Activated CD4-positive, alpha-beta T cell treated with anti-CD3 and anti-CD28 coated beads, Interleukin-2, amount 10 ng/mL, durations not matched to agents 24 days and 14 days (primary cell): ENCODE measurements around the gene RNF138. TPM values are rescaled to one million over a fixed set of nuclear protein-coding genes. Genes with fewer than 3 reads are reported as not detected.

Source experiments
- DNase-seq: peaks from one replicate; pipeline ENCODE4 v3.0.0; 2022
- H3K27ac Mint-ChIP-seq: one replicate; pipeline ENCODE4 v1.8.0; 2022; ENCODE audit warnings: mild to moderate bottlenecking, mixed read lengths
- H3K27me3 Mint-ChIP-seq: one replicate; pipeline ENCODE4 v1.8.0; 2022; ENCODE audit warnings: mixed read lengths
- H3K36me3 Mint-ChIP-seq: one replicate; pipeline ENCODE4 v1.8.0; 2022; ENCODE audit warnings: low read depth, mild to moderate bottlenecking, mixed read lengths
- H3K4me1 Mint-ChIP-seq: one replicate; pipeline ENCODE4 v1.8.0; 2021; ENCODE audit warnings: mixed read lengths
- H3K4me3 Mint-ChIP-seq: one replicate; pipeline ENCODE4 v1.8.0; 2022; ENCODE audit warnings: mild to moderate bottlenecking, moderate library complexity, mixed read lengths
- H3K9me3 Mint-ChIP-seq: one replicate; pipeline ENCODE4 v1.8.0; 2021; ENCODE audit warnings: mixed read lengths
- intact Hi-C: fragments of 100-400 bp; cut with micrococcal nuclease; formaldehyde crosslinking; loops from one replicate; pipeline ENCODE4 v1.15.1; 2023
- total RNA-seq: library from RNA; stranded (reverse); gene quantifications from 2 replicates; pipeline ENCODE4 v1.2.3, GENCODE V29; 2022

Gene RNF138
- 81.0 and 103 TPM in 2 replicates for total RNA-seq

DNA sequence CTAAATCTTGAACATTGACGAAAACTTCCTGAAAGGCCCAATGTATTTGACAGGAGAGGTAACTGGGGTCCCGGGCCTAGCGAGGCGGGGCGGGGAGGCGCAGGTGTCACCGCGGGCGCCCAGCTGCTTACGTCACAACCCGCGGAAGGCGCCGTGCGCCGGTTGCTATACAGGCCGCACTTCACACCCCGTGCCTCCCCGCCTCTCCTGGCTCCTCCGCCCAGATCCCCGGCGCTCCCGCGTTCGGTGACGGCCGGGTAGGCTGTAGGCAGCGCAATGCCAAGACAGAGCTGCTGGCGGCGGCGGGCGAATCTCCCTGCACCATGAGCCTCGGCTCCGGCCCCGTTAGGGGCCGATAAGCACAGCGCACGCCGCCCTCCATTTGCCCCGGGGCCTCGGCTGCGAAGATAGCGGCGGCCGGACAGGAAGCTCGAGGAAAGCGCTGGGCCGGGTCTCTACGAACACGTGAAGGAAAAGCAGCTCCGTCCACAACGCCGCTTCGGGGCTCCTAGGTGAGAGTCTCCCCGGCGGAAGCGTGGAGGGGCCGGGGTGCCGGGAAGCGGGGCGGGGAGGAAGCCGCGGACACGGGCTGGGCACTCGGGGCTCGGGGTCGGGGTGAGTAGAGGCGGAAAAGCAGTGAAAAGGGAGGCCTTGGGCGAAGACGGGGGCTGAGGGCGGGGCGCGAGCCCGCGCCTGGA lies at the start of gene RNF138:
TSS of gene RNF138 (plus strand) at position 151 of the 698 bp plus-strand sequence. CDS start 903 bp downstream, outside the sequence.
- Mint-ChIP-seq H3K27ac (peak within 1 kb of the TSS; percentile 97), H3K4me1 (peaks cover 48% of the 10 kb centered on the region), H3K4me3 (peak within 1 kb of the TSS; percentile 91), H3K36me3 (peaks cover 36% of the 10 kb centered on the region), H3K9me3 (no peaks in the 10 kb centered on the region), H3K27me3 (no peaks in the 10 kb centered on the region)
- intact Hi-C loops, result loop anchor here (1.0 to 2.0 kb wide), 5 partner anchors 15 to 434 kb away; partner anchors contain the start of genes RNF125 and TRAPPC8
- peak; percentile 96 for DNase-seq

GRCh38 chr18:32042337-32042736 lies 49.3 kb upstream of the RNF138 start:
- Mint-ChIP-seq H3K27ac (no peak overlapping the region), H3K27me3 (no peaks in the 10 kb centered on the region), H3K9me3 (no peaks in the 10 kb centered on the region), H3K4me3 (no peak overlapping the region), H3K36me3 (peaks cover 60% of the 10 kb centered on the region), H3K4me1 (peaks cover 43% of the 10 kb centered on the region)
- intact Hi-C loops, result no loop called here
- no peak for DNase-seq

DNA sequence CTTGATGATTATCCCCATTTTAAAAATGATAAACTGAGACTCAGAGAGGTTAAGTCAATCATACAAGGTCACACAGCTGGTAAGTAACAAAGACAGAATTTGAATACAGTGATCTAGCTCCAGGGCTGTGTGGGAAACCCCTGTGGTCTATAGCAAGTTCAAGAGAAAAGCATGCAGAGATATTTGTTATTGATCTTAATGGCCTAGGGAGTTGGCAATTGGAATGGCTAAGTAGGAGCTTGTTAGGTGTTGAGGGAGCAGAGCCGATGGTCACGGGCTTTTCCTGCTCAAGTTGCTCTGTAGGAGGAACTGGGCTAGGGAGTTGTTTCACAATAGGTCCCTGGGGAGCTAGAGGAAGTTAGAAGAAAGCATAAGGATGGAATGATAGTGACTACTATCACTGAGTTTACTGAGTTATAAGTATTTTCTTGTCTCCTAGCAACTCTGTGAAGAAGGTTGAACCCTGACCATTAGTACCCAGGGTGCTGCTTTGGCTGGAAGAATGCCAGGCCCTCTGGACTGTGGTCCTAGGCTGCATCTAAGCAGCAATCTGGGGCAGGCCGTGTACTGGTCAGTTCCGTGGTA lies 43.1 kb upstream of the RNF138 start:
- Mint-ChIP-seq H3K27me3 (no peaks in the 10 kb centered on the region), H3K4me1 (peaks cover 38% of the 10 kb centered on the region), H3K9me3 (no peaks in the 10 kb centered on the region), H3K36me3 (peaks cover 51% of the 10 kb centered on the region), H3K27ac (peak overlapping the region; percentile 95), H3K4me3 (peak overlapping the region; percentile 73)
- peak; percentile 73 for DNase-seq
- intact Hi-C loops, result loop anchor here (1.0 to 2.0 kb wide), 4 partner anchors 7 to 106 kb away; partner anchors contain the start of gene TRAPPC8

GRCh38 chr18:32049393-32050171 lies 42.1 kb upstream of the RNF138 start:
- peak overlapping the region; percentile 95 for H3K27ac Mint-ChIP-seq
- intact Hi-C loops, result loop anchor here (1.0 to 2.0 kb wide), 4 partner anchors 8 to 107 kb away; partner anchors contain the start of gene TRAPPC8
- H3K36me3 Mint-ChIP-seq, result peaks cover 51% of the 10 kb centered on the region
- H3K4me3 Mint-ChIP-seq, result peak overlapping the region; percentile 70
- H3K4me1 Mint-ChIP-seq, result peaks cover 39% of the 10 kb centered on the region
- no peaks in the 10 kb centered on the region for H3K27me3 Mint-ChIP-seq
- DNase-seq, result peak; percentile 73
- no peaks in the 10 kb centered on the region for H3K9me3 Mint-ChIP-seq

GRCh38 chr18:32056613-32057358 lies 34.9 kb upstream of the RNF138 start:
- H3K4me1 Mint-ChIP-seq, result peaks cover 40% of the 10 kb centered on the region
- peaks cover 9% of the 10 kb centered on the region for H3K9me3 Mint-ChIP-seq
- no peak overlapping the region for H3K27ac Mint-ChIP-seq
- no peaks in the 10 kb centered on the region for H3K27me3 Mint-ChIP-seq
- H3K4me3 Mint-ChIP-seq, result no peak overlapping the region
- intact Hi-C loops, result no loop called here
- no peak for DNase-seq
- H3K36me3 Mint-ChIP-seq, result peaks cover 56% of the 10 kb centered on the region

DNA sequence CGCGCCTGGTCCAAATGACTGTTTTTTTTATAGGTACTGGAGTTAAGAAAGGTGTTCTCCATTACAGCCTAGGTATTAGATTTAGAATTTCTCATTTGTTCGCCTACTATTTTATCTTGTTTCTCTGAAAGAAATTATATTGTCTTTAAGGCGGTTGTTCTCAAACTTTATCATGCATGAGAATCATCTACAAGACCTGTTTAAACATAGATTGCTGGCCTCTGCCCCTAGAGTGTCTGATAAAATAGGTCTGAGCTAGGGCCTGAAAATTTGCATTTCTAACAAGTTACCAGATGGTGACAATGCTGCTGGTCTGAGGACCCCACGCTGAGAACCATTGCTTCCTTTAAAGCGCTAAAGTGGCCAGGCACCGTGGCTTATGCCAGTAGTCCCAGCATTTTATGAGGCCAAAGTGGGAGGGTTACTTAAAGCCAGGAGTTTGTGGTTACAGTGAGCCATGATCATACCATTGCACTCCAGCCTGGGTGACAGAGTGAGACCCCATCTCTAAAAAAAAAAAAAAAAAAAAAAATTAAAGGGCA lies 34.0 kb upstream of the RNF138 start:
- Mint-ChIP-seq H3K4me1 (peaks cover 35% of the 10 kb centered on the region), H3K27me3 (no peaks in the 10 kb centered on the region)

DNA sequence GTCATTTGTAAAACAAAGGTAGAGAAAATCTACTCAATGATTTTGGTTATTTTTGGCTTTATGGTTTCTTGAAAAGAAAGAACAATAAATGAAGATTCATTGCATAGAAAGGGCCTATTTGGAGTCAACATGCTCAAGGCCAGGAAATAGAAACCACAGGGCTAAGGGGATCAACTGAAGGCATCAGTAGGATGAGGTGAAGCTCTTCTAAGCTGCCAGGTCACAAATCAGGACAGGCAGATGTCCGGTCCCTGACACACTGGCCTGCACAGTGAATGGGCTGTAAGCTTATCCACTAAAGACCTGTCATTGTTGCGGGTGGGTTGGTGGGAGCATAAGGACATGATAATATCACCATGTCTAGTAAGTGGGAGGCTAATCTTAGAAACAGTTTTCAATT lies 31.6 kb upstream of the RNF138 start:
- Mint-ChIP-seq H3K27ac (no peak overlapping the region), H3K36me3 (peaks cover 52% of the 10 kb centered on the region), H3K4me3 (no peak overlapping the region), H3K27me3 (no peaks in the 10 kb centered on the region), H3K4me1 (peaks cover 34% of the 10 kb centered on the region), H3K9me3 (peaks cover 9% of the 10 kb centered on the region)
- intact Hi-C loops, result no loop called here
- DNase-seq, result no peak

More for the DNA sequence above, 34.0 kb upstream of the RNF138 start:
- Mint-ChIP-seq H3K4me3 (no peak overlapping the region), H3K36me3 (peaks cover 54% of the 10 kb centered on the region), H3K9me3 (peaks cover 9% of the 10 kb centered on the region), H3K27ac (no peak overlapping the region)
- DNase-seq, result no peak
- intact Hi-C loops, result no loop called here

GRCh38 chr18:32067375-32068167 lies 24.1 kb upstream of the RNF138 start:
- Mint-ChIP-seq H3K27me3 (no peaks in the 10 kb centered on the region), H3K9me3 (no peaks in the 10 kb centered on the region), H3K27ac (peak overlapping the region; percentile 4), H3K4me3 (no peak overlapping the region), H3K36me3 (peaks cover 45% of the 10 kb centered on the region), H3K4me1 (peaks cover 11% of the 10 kb centered on the region)
- intact Hi-C loops, result no loop called here
- DNase-seq, result no peak

- H3K4me3 Mint-ChIP-seq, result no peak overlapping the region
- peak; percentile 68 for DNase-seq
- H3K4me1 Mint-ChIP-seq, result peaks cover 17% of the 10 kb centered on the region
- H3K36me3 Mint-ChIP-seq, result peaks cover 46% of the 10 kb centered on the region
- no peaks in the 10 kb centered on the region for H3K27me3 Mint-ChIP-seq
- intact Hi-C loops, result no loop called here
- H3K27ac Mint-ChIP-seq, result no peak overlapping the region
- peaks cover 3% of the 10 kb centered on the region for H3K9me3 Mint-ChIP-seq
These were observed 19.4 kb upstream of the RNF138 start for GRCh38 chr18:32072321-32072720.

- Mint-ChIP-seq H3K4me1 (peaks cover 15% of the 10 kb centered on the region), H3K9me3 (peaks cover 3% of the 10 kb centered on the region), H3K36me3 (peaks cover 36% of the 10 kb centered on the region), H3K27me3 (no peaks in the 10 kb centered on the region), H3K4me3 (no peak overlapping the region), H3K27ac (no peak overlapping the region)
- DNase-seq, result no peak
- intact Hi-C loops, result no loop called here
These were observed 17.5 kb upstream of the RNF138 start for GRCh38 chr18:32074206-32074605.

- Mint-ChIP-seq H3K27me3 (no peaks in the 10 kb centered on the region), H3K27ac (no peak overlapping the region), H3K36me3 (peaks cover 23% of the 10 kb centered on the region), H3K4me3 (no peak overlapping the region), H3K4me1 (peaks cover 18% of the 10 kb centered on the region), H3K9me3 (peaks cover 3% of the 10 kb centered on the region)
- DNase-seq, result no peak
- intact Hi-C loops, result no loop called here
These were observed 12.8 kb upstream of the RNF138 start for GRCh38 chr18:32078845-32079244.

DNA sequence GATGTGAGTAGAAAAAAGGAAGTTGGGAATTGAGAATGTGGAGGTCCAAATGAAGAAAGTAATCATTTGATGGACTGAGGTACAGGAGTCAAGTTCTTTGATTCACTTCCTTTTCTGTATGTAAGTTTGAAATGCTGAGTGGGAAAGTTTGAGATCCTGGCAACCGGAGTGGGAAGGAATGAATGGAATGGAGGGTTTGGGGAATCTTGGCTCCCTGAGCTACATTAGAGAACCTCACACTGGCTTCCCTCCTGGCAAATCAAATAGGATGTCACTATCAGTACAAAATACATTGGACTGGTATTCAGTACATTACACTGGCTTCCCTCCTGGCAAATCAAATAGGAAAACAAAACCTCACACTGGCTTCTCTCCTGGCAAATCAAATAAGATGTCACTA lies 9.8 kb upstream of the RNF138 start:
- no peak overlapping the region for H3K4me3 Mint-ChIP-seq
- H3K27ac Mint-ChIP-seq, result no peak overlapping the region
- H3K4me1 Mint-ChIP-seq, result peaks cover 30% of the 10 kb centered on the region
- H3K27me3 Mint-ChIP-seq, result peaks cover 2% of the 10 kb centered on the region
- intact Hi-C loops, result no loop called here
- DNase-seq, result no peak
- H3K36me3 Mint-ChIP-seq, result peaks cover 11% of the 10 kb centered on the region
- no peaks in the 10 kb centered on the region for H3K9me3 Mint-ChIP-seq
